Nephron progenitor cell (in vitro differentiated cells): Measurements from ENCODE around the gene NOVA1.

ENCODE experiments used
- DNase-seq: peaks from one replicate; pipeline ENCODE4 v3.0.0; 2021
- H3K27ac Mint-ChIP-seq: 2 replicates; pipeline ENCODE4 v1.8.0; 2021; ENCODE audit warnings: mild to moderate bottlenecking, moderate library complexity, mixed read lengths
- H3K27me3 Mint-ChIP-seq: 2 replicates; pipeline ENCODE4 v1.8.0; 2021; ENCODE audit warnings: mild to moderate bottlenecking, low read depth, mixed read lengths; ENCODE audit not compliant: poor library complexity
- H3K36me3 Mint-ChIP-seq: 2 replicates; pipeline ENCODE4 v1.8.0; 2021; ENCODE audit warnings: low read depth, mixed read lengths
- H3K4me1 Mint-ChIP-seq: 2 replicates; pipeline ENCODE4 v1.8.0; 2021; ENCODE audit warnings: mixed read lengths
- H3K4me3 Mint-ChIP-seq: 2 replicates; pipeline ENCODE4 v1.8.0; 2021; ENCODE audit warnings: mild to moderate bottlenecking, moderate library complexity, mixed read lengths
- H3K9me3 Mint-ChIP-seq: 2 replicates; pipeline ENCODE4 v1.8.0; 2021; ENCODE audit warnings: mild to moderate bottlenecking, moderate library complexity, mixed read lengths
- CTCF ChIP-seq: fragments of 200-600 bp; sonication (generic); IDR thresholded peaks from 2 replicates; pipeline ENCODE4 v1.5.0; 2021; ENCODE audit warnings: antibody characterized with exemption

NOVA1 gene

GRCh38 chr14:26554069-26554772 is 43.6 kb downstream of the NOVA1 start:
- DNase-seq = no peak
- Mint-ChIP-seq H3K36me3 (no peaks in the 10 kb centered on the region), H3K4me1 (no peaks in the 10 kb centered on the region), H3K9me3 (no peaks in the 10 kb centered on the region), H3K27ac (no peak overlapping the region), H3K4me3 (no peak overlapping the region), H3K27me3 (no peaks in the 10 kb centered on the region)
- TF ChIP-seq CTCF = no peak

DNA sequence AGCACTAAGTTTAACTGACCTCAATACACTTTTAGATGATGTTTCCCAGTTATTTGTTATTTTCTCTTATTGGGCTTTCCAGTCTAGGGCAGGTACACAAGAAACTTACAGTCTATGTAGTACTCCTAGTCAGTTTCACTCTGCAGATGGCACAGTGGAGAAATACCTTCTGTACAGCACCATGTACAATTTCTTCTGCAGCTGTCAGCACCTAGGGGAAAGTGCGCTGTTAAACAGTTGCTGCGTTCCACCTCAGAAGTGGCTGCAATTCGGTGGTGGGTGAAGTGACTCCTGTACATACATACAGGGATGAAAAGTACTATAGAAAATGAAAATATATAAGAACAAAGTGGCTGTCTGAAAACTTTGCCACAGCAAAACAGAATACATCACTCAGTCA is 48.3 kb downstream of the NOVA1 start:
- Mint-ChIP-seq H3K36me3 (no peaks in the 10 kb centered on the region), H3K27me3 (no peaks in the 10 kb centered on the region), H3K4me1 (no peaks in the 10 kb centered on the region), H3K27ac (peak overlapping the region; percentile 48), H3K4me3 (no peak overlapping the region), H3K9me3 (no peaks in the 10 kb centered on the region)
- no peak for TF ChIP-seq CTCF
- DNase-seq = no peak

- no peak for DNase-seq
- TF ChIP-seq CTCF = no peak
- Mint-ChIP-seq H3K27me3 (no peaks in the 10 kb centered on the region), H3K36me3 (no peaks in the 10 kb centered on the region), H3K9me3 (no peaks in the 10 kb centered on the region), H3K4me1 (no peaks in the 10 kb centered on the region), H3K4me3 (no peak overlapping the region), H3K27ac (no peak overlapping the region)
These were observed 49.4 kb downstream of the NOVA1 start for GRCh38 chr14:26548406-26548805.

- Mint-ChIP-seq H3K9me3 (no peaks in the 10 kb centered on the region), H3K4me1 (no peaks in the 10 kb centered on the region), H3K27me3 (no peaks in the 10 kb centered on the region), H3K4me3 (no peak overlapping the region), H3K36me3 (peaks cover 5% of the 10 kb centered on the region), H3K27ac (no peak overlapping the region)
- TF ChIP-seq CTCF = no peak
- DNase-seq = no peak
These were observed 59.7 kb downstream of the NOVA1 start for GRCh38 chr14:26538176-26538575.

GRCh38 chr14:26531894-26532293 is 65.9 kb downstream of the NOVA1 start:
- no peak overlapping the region for H3K27ac Mint-ChIP-seq

More at GRCh38 chr14:26531894-26532293, 65.9 kb downstream of the NOVA1 start:
- Mint-ChIP-seq H3K4me1 (no peaks in the 10 kb centered on the region), H3K27me3 (no peaks in the 10 kb centered on the region), H3K36me3 (peaks cover 30% of the 10 kb centered on the region), H3K9me3 (no peaks in the 10 kb centered on the region), H3K4me3 (no peak overlapping the region)
- no peak for TF ChIP-seq CTCF
- DNase-seq = no peak
